Panc1 (cell line): ENCODE measurements around the gene STAP1. TPM values are rescaled to one million over a fixed set of nuclear protein-coding genes. Genes with fewer than 3 reads are reported as not detected.

Experiments
- ATAC-seq: fragments of 200-7000 bp; cut with Tn5 transposase; 2 replicates; pipeline ENCODE4 v1.9.1; 2020; ENCODE audit warnings: mild to moderate bottlenecking, moderate library complexity
- BruUV-seq: library from RNA; stranded (reverse); fragments of 400-500 nt; replicated peaks from 2 replicates; lab custom pipeline; 2021; lab: Mats Ljungman, UMichigan
- CTCF ChIA-PET: fragments of 300-600 bp; sonication (Branson Sonifier 250); formaldehyde crosslinking; loops from one replicate; lab custom pipeline; 2022; ENCODE audit warnings: antibody characterized with exemption; lab: Charles Lee
- POLR2A ChIA-PET: fragments of 300-600 bp; sonication (Branson Sonifier 250); formaldehyde crosslinking; loops from one replicate; lab custom pipeline; 2022; ENCODE audit warnings: antibody characterized with exemption; lab: Charles Lee
- DNase-seq: peaks from one replicate; pipeline ENCODE4 v3.0.0-alpha.2; 2010; ENCODE audit warnings: low read depth, low spot score
- H3K27ac ChIP-seq: 2 replicates; pipeline ENCODE4 v1.5.1; 2011; ENCODE audit warnings: mild to moderate bottlenecking, low read length, inconsistent platforms
- H3K27me3 ChIP-seq: fragments of 200-500 bp; sonication (Bioruptor generic); 2 replicates; pipeline ENCODE4 v1.6.0; 2014; ENCODE audit warnings: low read length, inconsistent platforms; ENCODE audit not compliant: control insufficient read depth, insufficient read depth
- H3K36me3 ChIP-seq: fragments of 200-500 bp; sonication (Bioruptor generic); 2 replicates; pipeline ENCODE4 v1.5.1; 2014; ENCODE audit warnings: inconsistent platforms, mild to moderate bottlenecking, low read length, moderate library complexity; ENCODE audit not compliant: control insufficient read depth, insufficient read depth
- H3K4me1 ChIP-seq: 2 replicates; pipeline ENCODE4 v1.5.1; 2011; ENCODE audit warnings: inconsistent platforms, mild to moderate bottlenecking, low read length, moderate library complexity; ENCODE audit not compliant: control insufficient read depth, insufficient read depth
- H3K4me3 ChIP-seq, 2 experiments: 2 replicates each; pipeline ENCODE4 v1.5.1; 2011 to 2012; ENCODE audit warnings: low read depth in 2 of 2, low read length in 2 of 2, mild to moderate bottlenecking in 2 of 2, inconsistent platforms in 1 of 2, moderate library complexity in 1 of 2
- H3K9me3 ChIP-seq: fragments of 200-500 bp; sonication (Bioruptor generic); 2 replicates; pipeline ENCODE4 v1.5.1; 2014; ENCODE audit warnings: low read depth, mild to moderate bottlenecking, inconsistent platforms, low read length, moderate library complexity; ENCODE audit not compliant: control insufficient read depth, insufficient read depth
- POLR2AphosphoS5 ChIP-seq: IDR thresholded peaks from 2 replicates; pipeline ENCODE4 v1.6.1; 2012; ENCODE audit warnings: mild to moderate bottlenecking, low read depth, low read length, moderate library complexity
- SIN3A ChIP-seq: IDR thresholded peaks from 2 replicates; pipeline ENCODE4 v1.6.1; 2012; ENCODE audit warnings: low read depth, mild to moderate bottlenecking, low read length, moderate library complexity, borderline replicate concordance; ENCODE audit not compliant: insufficient read depth
- TCF7L2 ChIP-seq: IDR thresholded peaks from 2 replicates; pipeline ENCODE4 v1.6.1; 2011; ENCODE audit warnings: mild to moderate bottlenecking, low read depth, low read length, inconsistent platforms
- in situ Hi-C: cut with HindIII; loops from 2 replicates; pipeline ENCODE4 v1.10.0; 2016; ENCODE audit warnings: low sequenced_read_pairs, low pct_unique_long_range_greater_than_20kb
- intact Hi-C: fragments of 100-400 bp; cut with micrococcal nuclease; formaldehyde crosslinking; loops from one replicate; pipeline ENCODE4 v1.10.0; 2022; ENCODE audit not compliant: unreplicated experiment
- total RNA-seq: library from RNA; stranded (reverse); gene quantifications from one replicate; pipeline ENCODE4 v1.2.1, GENCODE V29; 2021; ENCODE audit not compliant: unreplicated experiment
- TF ChIP-seq, protein P1 (sequence below), 2 experiments: IDR thresholded peaks; 2 replicates each; pipeline ENCODE4 v1.6.1; 2011 to 2012; ENCODE audit warnings: low read depth in 2 of 2, control low read depth in 1 of 2, low read length in 1 of 2, mild to moderate bottlenecking in 1 of 2, moderate library complexity in 1 of 2; ENCODE audit not compliant: insufficient read depth in 1 of 2
- TF ChIP-seq, protein P2 (sequence below): fragments of 450-650 bp; IDR thresholded peaks from 2 replicates; pipeline ENCODE4 v1.5.1; 2017; ENCODE audit warnings: mild to moderate bottlenecking

STAP1 gene
- total RNA-seq, 1 experiment from 2014 or later = not detected

DNA sequence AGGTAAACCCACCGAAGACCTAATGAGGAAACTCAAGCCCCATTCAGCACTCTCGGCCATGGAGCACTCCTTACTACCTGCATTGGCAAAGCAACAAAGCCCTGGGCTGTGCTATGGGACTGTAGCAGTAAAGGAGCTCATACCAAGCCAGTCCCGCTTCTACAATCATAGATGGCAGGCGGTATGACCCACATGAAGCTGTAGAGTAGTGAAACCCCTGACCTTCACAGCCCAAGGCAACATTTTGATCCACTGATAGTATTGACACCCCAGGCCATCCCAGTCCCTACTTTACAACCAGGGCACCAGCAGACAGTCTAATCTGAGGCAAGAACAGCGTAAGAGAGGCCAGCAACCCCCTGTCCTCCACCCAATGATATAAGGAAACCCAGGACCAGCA, 38.4 kb upstream of the STAP1 start:
- ATAC-seq (no peak), DNase-seq (no peak)
- Histone ChIP-seq H3K9me3 (no peaks in the 10 kb centered on the region), H3K27me3 (no peaks in the 10 kb centered on the region), H3K36me3 (peaks cover 3% of the 10 kb centered on the region; the same call in 1 of the 2 replicates), H3K4me3 (no peak overlapping the region), H3K27ac (no peak overlapping the region), H3K4me1 (no peaks in the 10 kb centered on the region)
- intact Hi-C loops = no loop called here
- in situ Hi-C loops = no loop called here
- BruUV-seq = no TSS peak
- TF ChIP-seq SIN3A = no peak
- TF ChIP-seq, protein P1, sequence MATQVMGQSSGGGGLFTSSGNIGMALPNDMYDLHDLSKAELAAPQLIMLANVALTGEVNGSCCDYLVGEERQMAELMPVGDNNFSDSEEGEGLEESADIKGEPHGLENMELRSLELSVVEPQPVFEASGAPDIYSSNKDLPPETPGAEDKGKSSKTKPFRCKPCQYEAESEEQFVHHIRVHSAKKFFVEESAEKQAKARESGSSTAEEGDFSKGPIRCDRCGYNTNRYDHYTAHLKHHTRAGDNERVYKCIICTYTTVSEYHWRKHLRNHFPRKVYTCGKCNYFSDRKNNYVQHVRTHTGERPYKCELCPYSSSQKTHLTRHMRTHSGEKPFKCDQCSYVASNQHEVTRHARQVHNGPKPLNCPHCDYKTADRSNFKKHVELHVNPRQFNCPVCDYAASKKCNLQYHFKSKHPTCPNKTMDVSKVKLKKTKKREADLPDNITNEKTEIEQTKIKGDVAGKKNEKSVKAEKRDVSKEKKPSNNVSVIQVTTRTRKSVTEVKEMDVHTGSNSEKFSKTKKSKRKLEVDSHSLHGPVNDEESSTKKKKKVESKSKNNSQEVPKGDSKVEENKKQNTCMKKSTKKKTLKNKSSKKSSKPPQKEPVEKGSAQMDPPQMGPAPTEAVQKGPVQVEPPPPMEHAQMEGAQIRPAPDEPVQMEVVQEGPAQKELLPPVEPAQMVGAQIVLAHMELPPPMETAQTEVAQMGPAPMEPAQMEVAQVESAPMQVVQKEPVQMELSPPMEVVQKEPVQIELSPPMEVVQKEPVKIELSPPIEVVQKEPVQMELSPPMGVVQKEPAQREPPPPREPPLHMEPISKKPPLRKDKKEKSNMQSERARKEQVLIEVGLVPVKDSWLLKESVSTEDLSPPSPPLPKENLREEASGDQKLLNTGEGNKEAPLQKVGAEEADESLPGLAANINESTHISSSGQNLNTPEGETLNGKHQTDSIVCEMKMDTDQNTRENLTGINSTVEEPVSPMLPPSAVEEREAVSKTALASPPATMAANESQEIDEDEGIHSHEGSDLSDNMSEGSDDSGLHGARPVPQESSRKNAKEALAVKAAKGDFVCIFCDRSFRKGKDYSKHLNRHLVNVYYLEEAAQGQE (IDR thresholded peaks at IDR 0.05; ENCODE audit: insufficient read depth in 1 of 2, low read depth in 2 of 2, low read length in 1 of 2) = no peak
- no peak for TF ChIP-seq POLR2AphosphoS5
- no peak for TF ChIP-seq TCF7L2
- TF ChIP-seq, protein P2, sequence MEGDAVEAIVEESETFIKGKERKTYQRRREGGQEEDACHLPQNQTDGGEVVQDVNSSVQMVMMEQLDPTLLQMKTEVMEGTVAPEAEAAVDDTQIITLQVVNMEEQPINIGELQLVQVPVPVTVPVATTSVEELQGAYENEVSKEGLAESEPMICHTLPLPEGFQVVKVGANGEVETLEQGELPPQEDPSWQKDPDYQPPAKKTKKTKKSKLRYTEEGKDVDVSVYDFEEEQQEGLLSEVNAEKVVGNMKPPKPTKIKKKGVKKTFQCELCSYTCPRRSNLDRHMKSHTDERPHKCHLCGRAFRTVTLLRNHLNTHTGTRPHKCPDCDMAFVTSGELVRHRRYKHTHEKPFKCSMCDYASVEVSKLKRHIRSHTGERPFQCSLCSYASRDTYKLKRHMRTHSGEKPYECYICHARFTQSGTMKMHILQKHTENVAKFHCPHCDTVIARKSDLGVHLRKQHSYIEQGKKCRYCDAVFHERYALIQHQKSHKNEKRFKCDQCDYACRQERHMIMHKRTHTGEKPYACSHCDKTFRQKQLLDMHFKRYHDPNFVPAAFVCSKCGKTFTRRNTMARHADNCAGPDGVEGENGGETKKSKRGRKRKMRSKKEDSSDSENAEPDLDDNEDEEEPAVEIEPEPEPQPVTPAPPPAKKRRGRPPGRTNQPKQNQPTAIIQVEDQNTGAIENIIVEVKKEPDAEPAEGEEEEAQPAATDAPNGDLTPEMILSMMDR = no peak
- CTCF ChIA-PET = no interaction called here
- POLR2A ChIA-PET = no interaction called here

DNA sequence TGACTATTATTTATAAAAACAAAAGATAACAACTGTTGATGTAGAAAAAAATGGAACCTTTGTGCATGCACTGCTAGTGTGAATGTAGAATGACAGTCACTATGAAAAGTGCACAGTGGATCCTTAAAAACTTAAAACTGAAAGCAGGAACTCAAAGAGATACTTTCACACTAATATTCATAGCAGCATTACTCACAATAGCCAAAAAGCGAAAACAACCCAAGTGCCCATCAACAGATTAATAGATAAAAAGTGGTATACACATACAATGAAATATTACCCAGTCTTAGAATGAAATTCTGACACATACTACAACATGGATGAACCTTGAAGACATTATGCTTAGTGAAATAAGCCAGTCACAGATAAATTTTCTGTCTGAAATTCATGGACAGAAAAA, 37.0 kb upstream of the STAP1 start:
- in situ Hi-C loops = no loop called here
- ATAC-seq = no peak

More for the DNA sequence above, 37.0 kb upstream of the STAP1 start:
- ChIA-PET POLR2A (no interaction called here), CTCF (no interaction called here)
- Histone ChIP-seq H3K9me3 (no peaks in the 10 kb centered on the region), H3K36me3 (no peaks in the 10 kb centered on the region), H3K4me1 (no peaks in the 10 kb centered on the region), H3K4me3 (no peak overlapping the region), H3K27me3 (no peaks in the 10 kb centered on the region), H3K27ac (no peak overlapping the region)
- no TSS peak for BruUV-seq
- no peak for DNase-seq
- TF ChIP-seq SIN3A (no peak), TCF7L2 (no peak)
- TF ChIP-seq, protein P2 = no peak
- intact Hi-C loops = no loop called here
